Measurements from ENCODE around the gene RASGRF2. TPM values are rescaled to one million over a fixed set of nuclear protein-coding genes. Genes with fewer than 3 reads are reported as not detected.

Gene RASGRF2
- total RNA-seq, 1 experiment from 2014 or later: 0.18 TPM

- no peaks in the 10 kb centered on the region for H3K27me3 ChIP-seq (ENCODE audit: low read length)
- peak; percentile 83 for DNase-seq
- peak; percentile 86 for ATAC-seq
- H2AFZ ChIP-seq (ENCODE audit: low read length): no peak overlapping the region
- no peaks in the 10 kb centered on the region for H3K79me2 ChIP-seq (ENCODE audit: low read length)
- POLR2A ChIA-PET (ENCODE audit: unreplicated experiment): no interaction called here
- no peak overlapping the region for H3K9ac ChIP-seq (ENCODE audit: low read length)
- intact Hi-C loops (cut with micrococcal nuclease): no loop called here
- no peaks in the 10 kb centered on the region for H3K9me3 ChIP-seq (ENCODE audit: low read length)
- no peak overlapping the region for H3K4me3 ChIP-seq (ENCODE audit: low read length)
- CTCF ChIA-PET: no interaction called here
- H3K4me1 ChIP-seq (ENCODE audit: insufficient read depth, low read length): peaks cover 16% of the 10 kb centered on the region
- H3K36me3 ChIP-seq (ENCODE audit: low read depth, low read length): no peaks in the 10 kb centered on the region
- TF ChIP-seq EZH2 (IDR thresholded peaks at IDR 0.05; ENCODE audit: low read length, unreplicated experiment) (no peak), EZH2phosphoT487 (IDR thresholded peaks at IDR 0.05; ENCODE audit: borderline replicate concordance, low read length) (no peak)
- TF ChIP-seq, protein P1, sequence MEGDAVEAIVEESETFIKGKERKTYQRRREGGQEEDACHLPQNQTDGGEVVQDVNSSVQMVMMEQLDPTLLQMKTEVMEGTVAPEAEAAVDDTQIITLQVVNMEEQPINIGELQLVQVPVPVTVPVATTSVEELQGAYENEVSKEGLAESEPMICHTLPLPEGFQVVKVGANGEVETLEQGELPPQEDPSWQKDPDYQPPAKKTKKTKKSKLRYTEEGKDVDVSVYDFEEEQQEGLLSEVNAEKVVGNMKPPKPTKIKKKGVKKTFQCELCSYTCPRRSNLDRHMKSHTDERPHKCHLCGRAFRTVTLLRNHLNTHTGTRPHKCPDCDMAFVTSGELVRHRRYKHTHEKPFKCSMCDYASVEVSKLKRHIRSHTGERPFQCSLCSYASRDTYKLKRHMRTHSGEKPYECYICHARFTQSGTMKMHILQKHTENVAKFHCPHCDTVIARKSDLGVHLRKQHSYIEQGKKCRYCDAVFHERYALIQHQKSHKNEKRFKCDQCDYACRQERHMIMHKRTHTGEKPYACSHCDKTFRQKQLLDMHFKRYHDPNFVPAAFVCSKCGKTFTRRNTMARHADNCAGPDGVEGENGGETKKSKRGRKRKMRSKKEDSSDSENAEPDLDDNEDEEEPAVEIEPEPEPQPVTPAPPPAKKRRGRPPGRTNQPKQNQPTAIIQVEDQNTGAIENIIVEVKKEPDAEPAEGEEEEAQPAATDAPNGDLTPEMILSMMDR (conservative IDR thresholded peaks at IDR 0.05; ENCODE audit: low read depth, low read length): no peak
- H4K20me1 ChIP-seq (ENCODE audit: low read length): no peaks in the 10 kb centered on the region
- no peak overlapping the region for H3K4me2 ChIP-seq (ENCODE audit: low read length)
- H3K27ac ChIP-seq (ENCODE audit: low read length): peak overlapping the region; percentile 31; the same call in 1 of the 2 replicates
- H3F3A ChIP-seq (ENCODE audit: low read length, unreplicated experiment): no peaks in the 10 kb centered on the region
- H3K9me2 ChIP-seq (replicated peaks; ENCODE audit: low read length): no peaks in the 10 kb centered on the region
- no TSS peak for BruUV-seq (replicated peaks)
Observed at GRCh38 chr5:81171769-81172168, 211.6 kb downstream of the RASGRF2 start.

DNA sequence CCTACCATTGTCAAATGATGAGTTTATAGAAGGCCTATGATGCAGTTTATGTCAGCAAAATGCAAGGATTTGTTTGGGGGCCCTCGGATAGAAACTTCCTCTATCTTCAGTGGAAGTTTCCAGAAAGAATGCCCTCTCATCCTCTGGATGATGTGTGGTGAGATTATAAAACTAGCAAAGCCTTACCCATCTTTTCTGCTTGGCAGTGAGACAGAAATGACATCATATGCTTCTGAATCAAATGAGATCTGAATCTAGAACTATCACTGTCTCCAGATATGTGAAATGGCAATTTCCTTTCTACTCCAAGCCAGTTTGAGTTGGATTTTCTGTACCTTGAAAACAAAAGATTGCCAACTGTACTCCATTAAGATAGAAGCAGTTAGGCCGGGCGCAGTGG is 212.5 kb downstream of the RASGRF2 start:
- H2AFZ ChIP-seq (ENCODE audit: low read length): no peak overlapping the region
- H3K27me3 ChIP-seq (ENCODE audit: low read length): no peaks in the 10 kb centered on the region
- H3K9me3 ChIP-seq (ENCODE audit: low read length): no peaks in the 10 kb centered on the region
- H3K4me2 ChIP-seq (ENCODE audit: low read length): no peak overlapping the region
- no peak overlapping the region for H3K4me3 ChIP-seq (ENCODE audit: low read length)
- ChIA-PET CTCF (no interaction called here), POLR2A (ENCODE audit: unreplicated experiment) (no interaction called here)
- no peak for DNase-seq
- no TSS peak for BruUV-seq (replicated peaks)
- no peak for ATAC-seq
- H3K9ac ChIP-seq (ENCODE audit: low read length): no peak overlapping the region
- intact Hi-C loops (cut with micrococcal nuclease): no loop called here
- H3F3A ChIP-seq (ENCODE audit: low read length, unreplicated experiment): no peaks in the 10 kb centered on the region
- H4K20me1 ChIP-seq (ENCODE audit: low read length): no peaks in the 10 kb centered on the region
- TF ChIP-seq EZH2phosphoT487 (IDR thresholded peaks at IDR 0.05; ENCODE audit: borderline replicate concordance, low read length) (no peak), EZH2 (IDR thresholded peaks at IDR 0.05; ENCODE audit: low read length, unreplicated experiment) (no peak)
- TF ChIP-seq, protein P1 (conservative IDR thresholded peaks at IDR 0.05; ENCODE audit: low read depth, low read length): no peak
- no peaks in the 10 kb centered on the region for H3K36me3 ChIP-seq (ENCODE audit: low read depth, low read length)
- H3K9me2 ChIP-seq (replicated peaks; ENCODE audit: low read length): no peaks in the 10 kb centered on the region
- 0 out of 2 replicates have a peak overlapping the region, but pooled peaks have one; percentile 23 for H3K27ac ChIP-seq (ENCODE audit: low read length)
- no peaks in the 10 kb centered on the region for H3K79me2 ChIP-seq (ENCODE audit: low read length)
- H3K4me1 ChIP-seq (ENCODE audit: insufficient read depth, low read length): peaks cover 16% of the 10 kb centered on the region

DNA sequence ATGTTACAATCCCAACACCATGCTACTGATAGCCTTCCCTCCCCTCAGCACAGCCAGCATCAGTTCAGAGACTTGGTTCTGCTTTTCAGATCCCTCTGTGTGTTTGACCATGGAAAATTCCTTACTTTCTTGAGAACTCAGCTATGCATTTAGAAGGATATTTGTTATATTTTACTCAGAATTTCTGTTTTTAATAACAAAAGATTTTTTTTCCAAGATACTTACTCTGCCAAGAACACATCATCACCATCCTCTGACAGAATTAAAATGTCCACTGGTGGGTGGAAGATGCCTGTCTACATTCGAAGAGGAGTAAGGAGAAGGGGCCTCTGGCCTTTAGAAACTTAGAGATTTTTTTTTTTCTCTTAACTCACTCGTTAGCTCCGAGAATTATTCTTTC is 216.9 kb downstream of the RASGRF2 start:
- H3F3A ChIP-seq (ENCODE audit: low read length, unreplicated experiment): no peaks in the 10 kb centered on the region
- H3K27ac ChIP-seq (ENCODE audit: low read length): no peak overlapping the region
- H3K27me3 ChIP-seq (ENCODE audit: low read length): no peaks in the 10 kb centered on the region
- no peak overlapping the region for H3K4me3 ChIP-seq (ENCODE audit: low read length)
- H3K79me2 ChIP-seq (ENCODE audit: low read length): no peaks in the 10 kb centered on the region
- no peak overlapping the region for H2AFZ ChIP-seq (ENCODE audit: low read length)
- H3K9me2 ChIP-seq (replicated peaks; ENCODE audit: low read length): no peaks in the 10 kb centered on the region
- no peak overlapping the region for H3K4me2 ChIP-seq (ENCODE audit: low read length)
- peaks cover 7% of the 10 kb centered on the region for H3K4me1 ChIP-seq (ENCODE audit: insufficient read depth, low read length)
- BruUV-seq (replicated peaks): no TSS peak
- ATAC-seq (no peak), DNase-seq (no peak)
- no peaks in the 10 kb centered on the region for H3K36me3 ChIP-seq (ENCODE audit: low read depth, low read length)
- POLR2A ChIA-PET (ENCODE audit: unreplicated experiment): no interaction called here
- intact Hi-C loops (cut with micrococcal nuclease): no loop called here
- TF ChIP-seq, protein P1 (conservative IDR thresholded peaks at IDR 0.05; ENCODE audit: low read depth, low read length): no peak
- no peak for TF ChIP-seq EZH2 (IDR thresholded peaks at IDR 0.05; ENCODE audit: low read length, unreplicated experiment)
- no peak for TF ChIP-seq EZH2phosphoT487 (IDR thresholded peaks at IDR 0.05; ENCODE audit: borderline replicate concordance, low read length)
- H3K9me3 ChIP-seq (ENCODE audit: low read length): no peaks in the 10 kb centered on the region
- no peak overlapping the region for H3K9ac ChIP-seq (ENCODE audit: low read length)
- no peaks in the 10 kb centered on the region for H4K20me1 ChIP-seq (ENCODE audit: low read length)
- CTCF ChIA-PET: no interaction called here

Data from PC-3 (cell line).